GM19468 (cell line): Measurements from ENCODE around the gene MIDN.

ENCODE experiments used
- ATAC-seq: cut with Tn5 transposase; IDR thresholded peaks from one replicate; pipeline ENCODE4 v1.9.1; 2021; ENCODE audit warnings: mild to moderate bottlenecking, moderate library complexity, moderate number of reproducible peaks; ENCODE audit not compliant: unreplicated experiment; ENCODE audit errors: extremely low read depth

Gene MIDN

DNA sequence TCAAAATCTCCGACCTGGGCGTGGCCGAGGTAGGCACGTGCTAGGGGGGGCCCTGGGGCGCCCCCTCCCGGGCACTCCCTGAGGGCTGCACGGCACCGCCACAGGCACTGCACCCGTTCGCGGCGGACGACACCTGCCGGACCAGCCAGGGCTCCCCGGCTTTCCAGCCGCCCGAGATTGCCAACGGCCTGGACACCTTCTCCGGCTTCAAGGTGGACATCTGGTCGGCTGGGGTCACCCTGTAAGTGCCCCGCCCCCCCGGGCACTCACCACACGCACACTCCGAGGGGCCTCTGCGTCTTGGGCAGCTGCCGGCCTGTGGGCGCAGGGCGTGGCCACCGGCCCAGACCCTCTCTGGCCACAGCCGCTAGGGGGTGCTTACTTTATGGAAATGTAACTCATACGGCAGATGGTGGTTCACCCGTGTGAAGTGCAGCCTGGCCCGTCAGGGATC, 27.9 kb upstream of the MIDN start:
- ATAC-seq: no peak

DNA sequence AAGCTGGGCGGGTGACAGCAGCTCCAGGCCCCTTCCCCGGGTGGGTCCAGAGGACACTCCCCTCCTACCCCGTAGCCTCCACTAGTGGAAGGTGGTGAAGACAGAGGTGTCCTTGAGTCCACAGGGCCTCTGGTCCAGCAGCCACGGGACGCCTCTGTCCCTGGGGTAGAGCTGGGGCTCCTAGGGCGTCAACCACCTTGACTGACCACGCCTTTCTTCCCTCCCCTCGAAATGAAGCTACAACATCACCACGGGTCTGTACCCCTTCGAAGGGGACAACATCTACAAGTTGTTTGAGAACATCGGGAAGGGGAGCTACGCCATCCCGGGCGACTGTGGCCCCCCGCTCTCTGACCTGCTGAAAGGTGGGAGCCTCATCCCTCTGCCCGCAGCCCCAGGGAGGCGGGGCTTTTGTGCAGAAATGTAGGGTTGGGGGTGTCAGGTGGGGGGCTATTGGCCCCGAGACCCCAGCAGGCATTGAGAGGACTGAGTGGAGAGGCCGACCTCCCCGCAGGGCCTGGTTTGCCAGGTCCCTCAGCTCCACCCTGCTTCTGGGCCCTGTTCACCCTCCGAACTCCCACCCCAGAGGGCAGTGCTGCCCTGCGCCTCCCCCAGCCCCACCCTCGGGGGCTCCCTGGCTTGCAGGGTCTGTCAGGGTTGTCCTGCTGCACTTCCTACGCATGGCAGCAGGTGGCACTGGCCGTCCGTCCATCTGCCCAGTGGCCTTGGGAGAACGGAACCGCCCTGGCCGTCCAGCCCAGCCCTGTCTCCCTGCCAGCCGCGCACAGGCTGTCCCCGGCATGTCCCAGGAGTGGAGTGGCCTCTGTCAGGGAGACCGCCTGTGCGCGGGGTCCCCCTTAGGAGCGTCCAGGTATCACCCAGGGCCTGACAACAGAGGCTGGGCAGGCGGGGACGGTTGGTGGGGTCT, 27.1 kb upstream of the MIDN start:
- ATAC-seq: no peak

GRCh38 chr19:1221904-1222255, 26.5 kb upstream of the MIDN start:
- no peak for ATAC-seq

- no peak for ATAC-seq
Measured at GRCh38 chr19:1222394-1222793, 26.0 kb upstream of the MIDN start.

- ATAC-seq: no peak
Measured at GRCh38 chr19:1223018-1223855, 25.1 kb upstream of the MIDN start.

- ATAC-seq: no peak
Measured at GRCh38 chr19:1224047-1224825, 24.1 kb upstream of the MIDN start.

GRCh38 chr19:1224847-1225246, 23.5 kb upstream of the MIDN start:
- ATAC-seq: no peak

DNA sequence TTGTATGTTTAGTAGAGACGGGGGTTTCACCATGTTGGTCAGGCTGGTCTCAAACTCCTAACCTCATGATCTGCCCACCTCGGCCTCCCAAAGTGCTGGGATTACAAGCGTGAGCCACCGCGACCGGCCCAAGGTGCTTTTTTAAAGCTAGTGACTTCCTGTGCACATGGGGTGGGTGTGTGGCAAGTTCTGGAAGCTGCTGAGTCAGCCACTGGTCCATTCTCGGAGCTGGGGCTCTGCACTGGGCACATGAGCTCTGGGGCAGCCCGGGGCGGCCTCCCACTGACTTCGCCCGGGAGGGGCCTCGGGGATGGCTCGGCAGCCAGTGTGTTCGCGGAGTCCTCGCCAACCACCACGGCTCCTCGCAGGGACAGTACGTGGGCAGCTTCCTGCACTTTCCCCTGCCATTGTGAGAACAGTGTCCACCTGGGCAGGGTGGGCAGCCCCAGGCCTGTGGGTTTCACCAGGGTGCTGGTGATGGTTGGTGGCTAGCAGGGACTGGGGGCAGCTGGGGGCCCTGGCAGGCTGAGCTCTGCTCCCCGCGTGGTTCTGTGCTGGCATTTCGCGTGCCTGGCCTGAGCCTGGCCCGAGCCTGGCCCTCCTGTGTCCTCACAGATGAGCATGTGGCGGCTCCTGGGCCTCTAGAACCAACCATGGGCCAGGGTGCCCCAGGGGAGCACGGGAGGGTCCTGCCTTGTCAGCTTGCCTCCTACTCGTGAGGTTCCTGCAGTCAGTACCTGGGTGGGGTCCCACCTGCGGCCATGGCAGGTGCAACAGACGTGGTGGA, 22.8 kb upstream of the MIDN start:
- ATAC-seq: no peak

GRCh38 chr19:1226227-1226518, 22.2 kb upstream of the MIDN start:
- no peak for ATAC-seq

DNA sequence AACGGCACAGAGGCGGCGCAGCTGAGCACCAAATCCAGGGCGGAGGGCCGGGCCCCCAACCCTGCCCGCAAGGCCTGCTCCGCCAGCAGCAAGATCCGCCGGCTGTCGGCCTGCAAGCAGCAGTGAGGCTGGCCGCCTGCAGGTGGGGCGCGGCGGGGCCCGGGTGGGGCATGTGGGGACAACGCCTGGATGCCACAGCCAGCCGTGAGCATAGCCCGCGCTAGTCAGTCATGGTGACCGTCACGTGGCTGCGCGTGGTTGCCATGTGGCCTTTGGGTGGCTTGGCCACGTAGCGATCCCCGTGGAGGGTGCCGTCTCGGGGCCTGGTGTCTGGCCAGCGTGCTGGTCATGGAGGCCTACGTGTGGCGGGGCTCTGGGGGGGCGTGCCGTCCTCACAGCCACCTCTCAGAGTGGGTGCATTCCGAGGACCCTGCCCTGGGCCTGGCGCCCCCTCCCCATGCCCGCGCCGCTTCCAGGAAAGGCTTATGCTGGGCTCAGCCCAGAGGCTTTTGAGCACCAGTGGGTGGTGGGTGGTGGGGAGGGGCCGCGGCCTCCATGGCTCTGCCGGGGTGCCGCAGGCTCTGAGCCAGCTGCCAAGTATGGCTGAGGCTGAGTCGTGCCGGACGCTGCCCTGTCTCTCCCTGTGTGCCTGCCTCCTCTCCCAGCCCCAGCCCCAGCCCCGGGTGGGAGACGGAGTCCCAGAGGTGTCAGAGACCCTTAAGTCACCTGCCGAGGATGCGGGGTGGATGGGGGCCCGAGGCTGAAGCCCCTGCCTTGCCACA, 21.7 kb upstream of the MIDN start:
- no peak for ATAC-seq

GRCh38 chr19:1227304-1228054, 20.9 kb upstream of the MIDN start:
- ATAC-seq: no peak

DNA sequence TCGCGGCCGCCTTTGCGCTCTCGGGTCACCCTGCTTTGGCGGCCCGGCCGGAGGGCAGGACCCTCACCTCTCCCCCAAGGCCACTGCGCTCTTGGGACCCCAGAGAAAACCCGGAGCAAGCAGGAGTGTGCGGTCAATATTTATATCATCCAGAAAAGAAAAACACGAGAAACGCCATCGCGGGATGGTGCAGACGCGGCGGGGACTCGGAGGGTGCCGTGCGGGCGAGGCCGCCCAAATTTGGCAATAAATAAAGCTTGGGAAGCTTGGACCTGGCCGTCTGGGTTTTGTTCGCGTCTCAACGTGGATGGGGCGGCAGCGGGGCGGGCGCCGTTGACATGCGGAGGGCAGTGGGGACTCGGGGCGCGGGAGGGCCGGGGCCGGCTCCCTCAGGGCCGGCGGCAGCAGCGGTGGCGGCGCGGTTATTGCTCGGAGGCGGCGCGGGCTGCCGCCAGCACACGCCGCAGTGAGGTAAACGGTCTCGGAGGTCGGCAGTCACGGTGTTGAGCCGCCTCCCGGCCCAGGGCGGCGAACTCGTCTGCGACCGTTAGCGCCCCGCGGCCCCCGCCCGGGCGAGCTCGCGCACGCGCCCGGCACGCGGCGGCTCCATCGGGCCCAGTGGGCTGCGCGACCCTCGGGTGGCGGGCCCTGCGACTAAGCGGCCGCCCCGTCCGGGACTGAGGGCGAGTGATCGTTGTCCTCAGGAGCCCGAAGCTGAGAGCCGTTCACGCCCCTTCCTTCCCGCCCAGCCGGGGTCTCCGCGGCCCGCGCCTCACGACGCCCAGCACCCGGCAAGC, 20.0 kb upstream of the MIDN start:
- no peak for ATAC-seq

DNA sequence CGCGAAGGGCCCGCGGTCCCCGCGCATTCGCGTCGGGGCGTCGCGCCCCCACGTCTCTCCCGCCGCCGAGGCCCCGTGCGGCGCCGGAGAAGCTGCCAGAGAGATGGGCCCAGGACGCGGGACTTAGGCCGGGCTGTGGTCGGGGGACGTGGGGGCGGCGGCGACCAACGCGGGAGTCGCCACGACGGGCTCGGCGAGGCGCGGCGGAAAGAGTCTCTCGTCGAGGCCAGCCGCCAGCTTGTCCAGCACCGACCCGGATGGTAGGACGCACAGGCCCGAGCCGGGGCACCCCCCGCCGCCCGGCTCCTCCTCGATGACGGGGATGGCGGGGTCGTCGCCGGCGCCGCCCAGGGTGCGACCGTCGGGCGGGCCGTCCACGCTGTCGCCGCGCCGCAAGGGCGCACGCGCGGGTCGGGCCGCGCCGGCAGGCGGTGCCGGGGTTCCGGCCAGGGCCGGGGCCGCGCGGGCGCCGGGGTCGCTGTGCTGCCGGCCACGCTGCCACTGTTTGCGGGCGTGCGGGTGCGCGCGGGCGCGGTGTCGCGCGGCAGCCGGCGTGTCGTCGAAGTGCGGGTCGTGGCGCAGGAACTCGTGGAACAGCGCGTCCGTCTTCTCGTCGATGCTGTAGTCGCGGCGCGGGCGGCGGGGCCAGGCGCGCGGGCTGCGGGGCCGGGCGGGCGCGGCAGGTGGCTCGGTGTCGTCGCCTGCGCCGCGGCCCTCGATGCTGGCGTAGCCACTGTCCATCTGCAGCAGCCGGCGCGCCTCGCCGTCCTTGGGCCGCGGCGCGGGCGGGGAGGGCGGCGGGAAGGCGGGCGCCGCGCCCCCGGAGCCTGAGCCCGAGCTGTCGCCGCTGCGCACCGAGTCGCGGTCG, 19.1 kb upstream of the MIDN start:
- ATAC-seq: no peak

DNA sequence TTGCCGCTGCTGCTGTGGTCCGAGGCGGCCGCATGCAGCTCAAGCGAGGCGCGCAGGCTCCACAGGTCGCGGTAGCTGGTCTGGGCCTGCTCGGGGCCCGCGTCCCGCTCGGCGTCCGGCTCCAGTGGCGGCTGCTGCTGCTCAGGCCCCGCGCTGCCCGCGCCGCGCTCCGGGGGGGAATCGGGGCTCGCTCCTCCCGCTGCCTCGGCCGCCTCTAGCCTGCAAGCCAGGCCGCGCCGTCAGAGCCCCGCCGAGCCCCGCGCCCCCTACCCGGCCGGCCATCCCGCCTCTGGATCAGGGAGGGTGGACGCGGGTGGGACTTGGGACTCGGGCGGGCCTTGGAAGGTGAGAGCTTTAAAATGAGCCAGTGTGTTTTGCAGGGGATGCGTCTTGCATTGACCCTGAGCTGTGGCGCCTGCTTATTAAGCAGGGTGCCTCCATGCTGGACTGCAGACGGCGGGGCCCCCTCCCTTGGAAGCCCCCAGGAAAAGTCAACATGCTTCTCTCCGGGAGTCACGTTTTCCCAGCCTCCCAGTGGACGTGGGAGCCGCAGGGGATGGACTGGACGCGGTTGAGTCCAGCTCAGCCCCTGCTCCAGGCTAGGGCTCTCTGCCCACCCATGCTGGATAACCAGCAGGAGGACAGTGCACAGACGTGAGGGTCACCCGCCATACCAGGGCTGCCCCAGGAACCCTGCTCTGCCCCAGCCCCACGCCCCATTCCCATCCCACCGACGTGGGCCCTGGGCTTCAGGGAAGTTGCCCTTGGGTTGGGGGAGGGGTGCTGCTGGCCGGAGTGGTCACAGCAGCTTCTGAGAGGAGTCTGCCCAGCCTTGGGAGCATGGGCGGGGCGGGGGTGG, 18.2 kb upstream of the MIDN start:
- ATAC-seq: no peak

DNA sequence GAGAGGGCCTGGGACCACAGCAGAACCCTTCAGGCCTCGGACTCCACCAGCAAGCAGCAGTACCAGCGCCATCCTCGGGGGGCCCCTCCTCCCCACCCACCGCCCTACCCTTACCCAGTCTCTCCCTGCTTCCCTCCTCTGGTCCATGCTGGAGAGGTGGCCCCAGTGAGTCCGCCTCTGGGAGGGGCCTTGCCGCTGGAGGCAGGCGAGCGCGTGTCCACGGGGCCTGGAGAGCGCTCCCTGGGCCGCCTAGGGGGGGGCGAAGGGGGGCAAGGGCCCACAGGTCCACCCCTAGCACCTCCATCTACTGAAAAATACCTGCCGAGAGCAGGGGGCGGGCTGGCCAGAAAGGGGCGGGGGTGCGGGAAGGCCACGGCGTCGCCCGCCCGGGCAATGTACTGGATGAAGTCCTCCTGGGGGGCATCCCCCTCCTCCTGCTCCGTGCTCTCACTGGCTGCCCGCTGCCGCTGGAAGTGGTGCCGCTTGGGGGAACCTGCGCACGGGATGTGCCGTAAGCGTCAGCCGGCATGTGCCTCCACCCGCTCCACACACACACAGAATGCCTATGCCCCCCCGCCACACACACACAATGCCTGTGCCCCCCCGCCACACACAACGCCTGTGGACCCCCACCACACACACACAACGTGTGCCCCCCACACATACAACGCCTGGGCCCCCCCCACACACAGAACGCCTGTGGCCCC, 17.4 kb upstream of the MIDN start:
- ATAC-seq: no peak
